AG09309 (cell line): ENCODE measurements around the gene ORC3.

ENCODE experiments used
- DNase-seq: peaks from one replicate; pipeline ENCODE4 v3.0.0-alpha.2; 2010; ENCODE audit warnings: low read depth
- H3K4me3 ChIP-seq: 2 replicates; pipeline ENCODE4 v1.5.1; 2011; ENCODE audit warnings: mild to moderate bottlenecking, low read depth, low read length, moderate library complexity; ENCODE audit not compliant: control insufficient read depth
- TF ChIP-seq, protein P1 (sequence below): IDR thresholded peaks from 2 replicates; pipeline ENCODE4 v1.5.1; 2011; ENCODE audit warnings: mild to moderate bottlenecking, low read depth, low read length, inconsistent platforms; ENCODE audit not compliant: insufficient read depth, control insufficient read depth; ENCODE audit errors: missing control alignments

ORC3 gene

DNA sequence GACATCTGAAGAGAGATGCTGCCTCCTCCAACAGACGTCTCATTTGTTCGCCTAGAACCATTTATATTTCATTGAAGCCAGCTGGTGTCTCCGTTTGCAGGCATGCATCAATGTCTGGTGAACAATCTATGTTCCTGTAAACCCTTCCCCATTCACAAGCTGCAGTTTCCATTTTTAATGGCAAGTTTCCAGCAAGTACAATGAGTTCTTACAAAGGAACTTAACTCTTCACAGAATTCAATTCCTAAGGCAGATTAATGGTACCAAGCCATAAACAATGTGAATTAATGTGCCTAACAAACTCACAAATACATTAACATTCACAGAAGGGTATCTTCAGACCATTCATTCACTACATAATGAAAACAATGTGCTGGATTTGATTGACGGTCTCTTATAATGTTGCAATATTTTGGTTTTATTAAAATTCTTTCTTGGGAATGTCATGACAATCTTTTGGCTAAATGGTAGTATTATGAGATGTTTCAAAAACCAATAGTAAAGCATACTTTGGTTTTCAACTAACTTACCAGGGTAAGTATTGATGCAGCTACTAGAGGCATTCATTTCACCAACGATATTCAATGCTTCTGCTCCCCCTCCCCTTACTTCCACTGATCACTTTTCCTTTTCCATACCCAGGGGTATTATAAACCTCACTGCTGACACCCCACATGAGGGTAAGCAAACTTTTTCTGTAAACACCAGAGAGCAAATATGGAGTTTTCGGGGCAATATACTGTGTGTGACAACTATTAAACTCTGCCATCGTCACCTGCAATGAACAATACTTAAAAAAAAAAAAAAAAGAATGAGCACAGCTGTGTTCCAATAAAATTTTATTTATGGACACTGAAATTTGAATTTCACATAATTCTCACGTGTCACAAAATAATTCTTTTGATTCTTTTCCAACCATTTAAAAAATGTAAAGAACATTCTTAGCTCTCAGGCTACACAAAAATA is 107.9 kb downstream of the ORC3 start:
- peak; percentile 85 for DNase-seq
- TF ChIP-seq, protein P1, sequence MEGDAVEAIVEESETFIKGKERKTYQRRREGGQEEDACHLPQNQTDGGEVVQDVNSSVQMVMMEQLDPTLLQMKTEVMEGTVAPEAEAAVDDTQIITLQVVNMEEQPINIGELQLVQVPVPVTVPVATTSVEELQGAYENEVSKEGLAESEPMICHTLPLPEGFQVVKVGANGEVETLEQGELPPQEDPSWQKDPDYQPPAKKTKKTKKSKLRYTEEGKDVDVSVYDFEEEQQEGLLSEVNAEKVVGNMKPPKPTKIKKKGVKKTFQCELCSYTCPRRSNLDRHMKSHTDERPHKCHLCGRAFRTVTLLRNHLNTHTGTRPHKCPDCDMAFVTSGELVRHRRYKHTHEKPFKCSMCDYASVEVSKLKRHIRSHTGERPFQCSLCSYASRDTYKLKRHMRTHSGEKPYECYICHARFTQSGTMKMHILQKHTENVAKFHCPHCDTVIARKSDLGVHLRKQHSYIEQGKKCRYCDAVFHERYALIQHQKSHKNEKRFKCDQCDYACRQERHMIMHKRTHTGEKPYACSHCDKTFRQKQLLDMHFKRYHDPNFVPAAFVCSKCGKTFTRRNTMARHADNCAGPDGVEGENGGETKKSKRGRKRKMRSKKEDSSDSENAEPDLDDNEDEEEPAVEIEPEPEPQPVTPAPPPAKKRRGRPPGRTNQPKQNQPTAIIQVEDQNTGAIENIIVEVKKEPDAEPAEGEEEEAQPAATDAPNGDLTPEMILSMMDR: no peak
- peak overlapping the region; percentile 61 for H3K4me3 ChIP-seq

DNA sequence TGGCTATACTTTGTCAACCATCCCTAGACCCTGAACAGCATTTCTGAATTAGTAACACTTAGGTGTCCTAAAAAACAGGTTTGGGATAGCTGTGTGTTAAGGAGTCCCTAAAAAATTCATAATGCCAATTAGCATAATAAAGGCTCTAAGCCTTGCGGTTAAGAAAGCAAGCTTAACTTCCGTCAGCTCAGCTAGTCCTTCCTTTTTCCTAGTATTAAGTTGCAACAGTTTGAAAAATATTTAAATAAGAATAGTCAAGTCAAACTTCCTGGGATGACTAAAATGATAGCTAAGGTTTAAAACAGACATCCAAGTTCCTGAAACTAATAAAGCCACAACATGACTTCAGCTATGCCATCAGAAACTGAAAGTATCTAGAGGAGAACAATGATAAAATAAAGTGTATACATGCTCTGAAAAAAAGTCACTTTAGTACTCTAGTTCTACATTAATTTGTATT is 108.6 kb downstream of the ORC3 start:
- no peak for DNase-seq
- TF ChIP-seq, protein P1: no peak
- H3K4me3 ChIP-seq: peak overlapping the region; percentile 61

DNA sequence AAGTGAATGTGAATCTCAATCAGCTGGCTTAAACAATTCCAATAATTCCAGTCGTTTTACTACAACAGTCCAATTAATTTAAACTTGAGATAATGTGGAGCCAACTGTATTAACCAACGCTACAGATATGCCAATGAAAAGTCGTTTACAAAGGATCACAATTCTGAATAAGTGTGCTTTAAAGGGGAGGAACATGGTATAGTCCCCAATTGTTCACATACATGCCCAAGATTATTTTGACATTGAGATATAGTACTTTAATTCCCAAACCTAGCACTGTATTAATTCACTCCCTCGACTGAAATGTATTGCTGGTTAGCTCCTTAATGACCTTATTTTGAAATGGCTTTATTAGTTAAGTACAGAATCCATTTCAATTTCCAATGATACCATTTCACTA is 109.6 kb downstream of the ORC3 start:
- no peak for DNase-seq
- TF ChIP-seq, protein P1: no peak
- H3K4me3 ChIP-seq: peak overlapping the region; percentile 61

DNA sequence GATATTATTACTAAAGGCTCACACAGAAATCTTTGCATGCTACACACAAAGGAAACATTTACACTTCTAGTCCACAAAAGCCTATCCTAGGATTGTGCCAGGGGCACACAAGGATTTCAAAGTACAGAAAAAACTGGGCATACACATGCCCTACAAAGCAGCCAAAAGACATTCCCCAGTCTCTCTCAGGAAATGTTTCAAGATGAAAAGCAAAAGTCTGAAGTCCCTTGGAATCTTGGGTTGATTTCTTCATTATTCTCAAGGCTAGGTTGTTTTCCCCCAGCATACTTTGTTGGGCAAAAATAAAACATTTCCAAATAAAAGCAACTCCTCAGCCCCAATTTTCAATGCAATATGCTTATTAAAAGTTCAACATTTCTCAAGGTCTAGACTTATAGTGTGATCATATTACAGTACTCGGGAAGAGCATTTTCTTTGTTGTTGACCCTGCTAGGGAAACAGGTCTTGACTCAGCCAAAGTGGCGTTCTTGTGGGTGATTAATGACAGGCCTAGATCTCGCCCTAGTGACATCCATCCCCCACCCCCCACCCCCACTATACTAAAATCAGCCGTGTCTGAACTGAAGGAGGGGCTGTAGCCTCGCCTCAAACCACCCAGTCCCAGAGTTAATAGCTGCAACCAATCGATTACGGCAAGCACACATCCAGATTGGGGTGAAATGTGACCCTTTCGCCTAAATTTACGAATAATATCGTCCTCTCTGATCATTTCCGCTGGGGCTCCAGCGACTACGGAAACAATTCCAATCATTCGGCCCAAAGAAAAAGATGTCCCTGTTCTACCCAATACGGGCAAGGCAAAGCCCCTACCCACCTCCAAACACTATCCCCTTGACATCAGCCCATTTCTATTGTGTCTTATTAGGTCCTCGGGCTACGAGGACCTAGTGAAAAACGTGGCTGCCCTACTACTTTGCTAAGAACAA is 110.7 kb downstream of the ORC3 start:
- H3K4me3 ChIP-seq: peak overlapping the region; percentile 61
- TF ChIP-seq, protein P1: peak; percentile 8
- DNase-seq: no peak

DNA sequence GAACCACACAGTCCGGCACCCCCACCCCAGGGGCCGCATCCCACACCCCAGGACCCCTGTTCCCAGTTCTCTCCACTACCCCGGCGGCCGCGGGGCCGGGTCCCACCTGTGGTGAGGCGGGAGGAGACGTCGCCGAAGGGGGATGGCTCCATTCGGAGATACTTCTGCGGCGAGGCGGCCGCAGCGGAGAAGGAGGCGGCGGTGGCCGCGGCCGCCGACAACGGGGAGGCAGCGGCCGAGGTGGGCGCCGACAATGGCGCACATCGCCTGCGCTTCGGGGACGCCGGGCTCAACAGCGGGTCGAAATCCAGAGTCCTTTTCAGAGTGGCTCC is 111.4 kb downstream of the ORC3 start:
- TF ChIP-seq, protein P1: no peak
- H3K4me3 ChIP-seq: peak overlapping the region; percentile 61
- DNase-seq: no peak
